ENCODE results near the gene LOXHD1. TPM values are rescaled to one million over a fixed set of nuclear protein-coding genes. Genes with fewer than 3 reads are reported as not detected.

Gene LOXHD1
- total RNA-seq, 1 donor, result not detected

DNA sequence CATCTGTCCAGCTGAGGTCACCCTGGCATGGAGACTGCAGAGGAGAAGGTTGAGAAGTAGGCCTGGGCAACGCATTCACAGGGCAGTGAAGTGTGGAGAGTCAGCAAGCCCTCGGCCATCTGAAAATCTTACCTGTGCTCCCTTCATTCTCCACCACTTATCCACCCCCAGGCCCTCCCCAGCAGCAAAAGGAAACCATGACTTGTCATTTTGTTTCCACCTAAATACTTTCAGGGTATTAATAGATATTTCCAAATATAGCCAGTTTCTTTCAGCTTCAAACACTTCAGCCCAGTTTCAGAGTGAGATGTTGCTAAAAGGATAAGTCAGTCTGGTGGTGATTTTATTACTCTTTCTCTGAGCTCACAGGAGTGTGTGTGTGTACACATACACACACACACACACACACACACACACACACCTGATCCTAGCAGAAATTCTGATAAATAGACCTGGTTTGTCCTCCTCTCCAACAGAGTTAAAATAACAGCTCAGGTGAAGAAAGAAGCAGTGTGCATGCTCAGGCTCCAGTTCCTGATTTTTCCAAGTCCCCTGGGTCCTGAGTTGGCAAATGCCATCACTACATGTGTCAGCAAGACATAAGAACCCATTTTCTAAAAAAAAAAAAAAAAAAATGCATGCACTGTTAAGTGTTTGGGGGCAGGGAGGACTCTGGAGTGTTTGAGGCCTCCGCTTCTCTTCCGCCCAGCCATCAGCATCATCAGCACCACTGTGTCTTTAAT lies 82.8 kb downstream of the LOXHD1 start:
- DNase-seq (ENCODE audit: low read depth), result no peak
- H3K4me3 ChIP-seq (ENCODE audit: low read depth, low read length), result no peak overlapping the region
- TF ChIP-seq, protein P1, sequence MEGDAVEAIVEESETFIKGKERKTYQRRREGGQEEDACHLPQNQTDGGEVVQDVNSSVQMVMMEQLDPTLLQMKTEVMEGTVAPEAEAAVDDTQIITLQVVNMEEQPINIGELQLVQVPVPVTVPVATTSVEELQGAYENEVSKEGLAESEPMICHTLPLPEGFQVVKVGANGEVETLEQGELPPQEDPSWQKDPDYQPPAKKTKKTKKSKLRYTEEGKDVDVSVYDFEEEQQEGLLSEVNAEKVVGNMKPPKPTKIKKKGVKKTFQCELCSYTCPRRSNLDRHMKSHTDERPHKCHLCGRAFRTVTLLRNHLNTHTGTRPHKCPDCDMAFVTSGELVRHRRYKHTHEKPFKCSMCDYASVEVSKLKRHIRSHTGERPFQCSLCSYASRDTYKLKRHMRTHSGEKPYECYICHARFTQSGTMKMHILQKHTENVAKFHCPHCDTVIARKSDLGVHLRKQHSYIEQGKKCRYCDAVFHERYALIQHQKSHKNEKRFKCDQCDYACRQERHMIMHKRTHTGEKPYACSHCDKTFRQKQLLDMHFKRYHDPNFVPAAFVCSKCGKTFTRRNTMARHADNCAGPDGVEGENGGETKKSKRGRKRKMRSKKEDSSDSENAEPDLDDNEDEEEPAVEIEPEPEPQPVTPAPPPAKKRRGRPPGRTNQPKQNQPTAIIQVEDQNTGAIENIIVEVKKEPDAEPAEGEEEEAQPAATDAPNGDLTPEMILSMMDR (IDR thresholded peaks at IDR 0.05; ENCODE audit: insufficient read depth, low read length), result no peak

DNA sequence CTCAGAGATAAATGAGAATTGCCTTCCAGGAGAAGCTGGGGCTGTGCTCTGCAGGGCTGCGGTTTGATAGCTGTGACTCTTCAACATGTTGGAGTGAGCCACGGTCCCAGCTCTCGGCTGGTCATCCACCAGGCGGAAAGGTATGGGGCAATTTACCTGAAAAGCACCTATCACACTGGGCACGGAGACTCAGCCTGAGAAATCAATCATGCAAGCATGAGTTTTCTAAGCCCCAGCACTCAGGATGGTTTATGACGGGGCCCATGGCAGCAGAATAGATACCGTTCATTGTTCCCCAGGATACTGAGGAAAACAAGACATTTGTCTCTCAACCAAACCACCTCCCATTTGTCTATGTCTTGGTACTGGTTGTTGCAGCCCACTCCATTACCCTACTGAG lies 83.9 kb downstream of the LOXHD1 start:
- H3K4me3 ChIP-seq (ENCODE audit: low read depth, low read length), result no peak overlapping the region

DNA sequence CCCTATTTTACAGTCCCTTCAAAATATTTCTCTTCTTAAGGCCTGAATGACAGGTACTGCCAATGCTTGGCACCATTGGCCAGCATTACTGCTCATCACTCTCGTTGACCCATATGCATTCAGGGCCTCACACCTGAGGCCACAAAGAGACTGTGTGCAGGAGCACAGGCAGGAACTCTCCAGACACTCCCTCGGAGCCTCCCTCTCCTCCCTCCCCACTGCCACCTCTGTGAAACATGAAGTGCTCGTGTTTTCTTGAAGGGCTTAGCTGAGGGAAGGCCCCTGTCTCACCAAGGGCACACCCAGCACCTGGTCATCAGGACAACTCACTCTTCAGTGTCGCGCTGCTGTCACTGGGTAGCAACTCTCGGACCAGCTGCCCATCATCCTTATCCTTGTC lies 85.3 kb downstream of the LOXHD1 start:
- TF ChIP-seq, protein P1 (IDR thresholded peaks at IDR 0.05; ENCODE audit: insufficient read depth, low read length), result no peak
- no peak for DNase-seq (ENCODE audit: low read depth)
- H3K4me3 ChIP-seq (ENCODE audit: low read depth, low read length), result no peak overlapping the region

More for the DNA sequence above, 83.9 kb downstream of the LOXHD1 start:
- no peak for DNase-seq (ENCODE audit: low read depth)
- TF ChIP-seq, protein P1 (IDR thresholded peaks at IDR 0.05; ENCODE audit: insufficient read depth, low read length), result no peak

DNA sequence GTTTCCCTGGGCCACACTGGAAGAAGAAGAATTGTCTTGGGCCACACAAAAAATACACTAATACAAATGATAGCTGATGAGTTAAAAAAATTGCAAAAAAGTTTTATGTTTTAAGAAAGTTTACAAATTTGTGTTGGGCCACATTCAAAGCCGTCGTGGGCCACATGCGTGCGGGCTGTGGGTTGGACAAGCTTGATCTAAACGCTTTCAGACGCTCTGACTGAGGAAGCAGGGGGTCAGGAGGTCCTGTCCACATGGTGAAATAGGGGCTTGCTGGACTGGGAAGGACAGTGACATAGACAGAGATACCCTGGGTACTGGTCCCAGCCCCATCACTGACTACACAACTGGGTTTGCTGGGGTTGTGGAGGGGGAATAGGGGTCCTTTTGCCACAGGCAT lies 86.4 kb downstream of the LOXHD1 start:
- TF ChIP-seq, protein P1 (IDR thresholded peaks at IDR 0.05; ENCODE audit: insufficient read depth, low read length), result no peak
- no peak overlapping the region for H3K4me3 ChIP-seq (ENCODE audit: low read depth, low read length)
- no peak for DNase-seq (ENCODE audit: low read depth)

DNA sequence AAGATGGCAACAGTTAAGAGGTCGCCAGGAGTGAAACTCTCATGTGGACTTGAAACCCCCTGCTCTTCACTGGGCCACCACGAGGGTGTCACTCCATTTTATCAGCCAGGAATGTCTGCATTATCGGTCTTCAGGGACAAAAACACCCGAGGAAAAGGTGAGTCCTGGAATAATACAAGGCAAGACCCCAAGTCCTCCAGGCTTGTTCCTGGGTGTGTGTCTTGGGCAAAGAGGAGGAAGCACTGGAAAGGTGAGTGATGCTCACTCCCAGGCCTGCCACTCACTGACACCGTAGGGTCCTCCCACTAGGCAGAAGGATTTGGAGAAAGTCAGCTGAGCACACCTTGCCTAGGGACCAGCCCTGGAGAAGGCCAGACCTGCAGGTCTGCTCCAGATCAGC lies 86.9 kb downstream of the LOXHD1 start:
- no peak for DNase-seq (ENCODE audit: low read depth)
- no peak overlapping the region for H3K4me3 ChIP-seq (ENCODE audit: low read depth, low read length)
- TF ChIP-seq, protein P1 (IDR thresholded peaks at IDR 0.05; ENCODE audit: insufficient read depth, low read length), result no peak

DNA sequence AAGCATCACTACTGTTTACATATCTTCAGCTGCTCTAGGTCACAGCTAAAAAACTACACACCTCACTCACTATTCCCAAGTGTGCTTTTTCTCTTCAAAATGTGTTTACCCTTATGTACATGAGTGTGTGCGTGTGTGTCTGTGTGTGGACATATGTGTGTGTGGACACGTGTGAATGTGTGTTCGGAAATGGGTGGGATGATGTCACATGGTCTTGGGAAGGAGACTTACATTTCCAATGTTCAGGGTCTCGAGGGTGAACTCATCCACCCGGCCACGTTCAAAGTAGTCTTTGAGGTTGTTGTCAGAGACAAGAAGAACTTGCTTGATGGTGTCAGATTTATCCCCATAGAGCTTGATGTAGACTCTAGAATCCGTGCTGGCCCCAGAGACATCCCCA lies 87.8 kb downstream of the LOXHD1 start:
- no peak overlapping the region for H3K4me3 ChIP-seq (ENCODE audit: low read depth, low read length)

More for the DNA sequence above, 87.8 kb downstream of the LOXHD1 start:
- TF ChIP-seq, protein P1 (IDR thresholded peaks at IDR 0.05; ENCODE audit: insufficient read depth, low read length), result no peak
- DNase-seq (ENCODE audit: low read depth), result no peak
